Esophagus squamous epithelium (tissue), 5 donors: ENCODE results near the gene CACTIN. TPM values are rescaled to one million over a fixed set of nuclear protein-coding genes. Genes with fewer than 3 reads are reported as not detected.

Experiments
- DNase-seq: peaks from one replicate; lab custom pipeline; 2025; lab: John Stamatoyannopoulos, UW
- H3K27ac ChIP-seq, 4 donors: fragments of 200-600 bp; sonication (generic); one replicate each; pipeline ENCODE4 v1.5.1; 2016 to 2019; ENCODE audit warnings: mild to moderate bottlenecking in 1 of 4
- H3K27me3 ChIP-seq, 4 donors: fragments of 200-600 bp; sonication (generic); 1 replicate in 3 of 4; 2 replicates in 1 of 4; pipeline versions ENCODE4 v1.5.1 to v1.6.0; 2017 to 2021; ENCODE audit warnings: antibody characterized with exemption in 1 of 4
- H3K36me3 ChIP-seq, 3 donors: fragments of 200-600 bp; sonication (generic); one replicate each; pipeline ENCODE4 v1.5.1; 2016 to 2019
- H3K4me1 ChIP-seq, 3 donors: fragments of 200-600 bp; sonication (generic); one replicate each; pipeline ENCODE4 v1.5.1; 2017 to 2019
- H3K4me3 ChIP-seq, 4 donors: fragments of 200-600 bp; sonication (generic); 1 replicate in 3 of 4; 2 replicates in 1 of 4; pipeline ENCODE4 v1.5.1; 2016 to 2019; ENCODE audit warnings: mild to moderate bottlenecking in 2 of 4, moderate library complexity in 1 of 4
- H3K9me3 ChIP-seq, 3 donors: fragments of 200-600 bp; sonication (generic); one replicate each; pipeline ENCODE4 v1.5.1; 2016 to 2019
- POLR2A ChIP-seq, 4 donors: fragments of 450-650 bp; IDR thresholded peaks; one replicate each; pipeline ENCODE4 v1.6.1; 2017; ENCODE audit warnings: antibody characterized with exemption in 4 of 4, mild to moderate bottlenecking in 4 of 4, moderate library complexity in 3 of 4
- WGBS, 2 donors: methylation state at CpG; one replicate each; pipeline ENCODE4 v1.1.5; 2018; 5-methylcytosine and 5-hydroxymethylcytosine counted together
- intact Hi-C: fragments of 100-400 bp; cut with DNase I; formaldehyde crosslinking; loops from one replicate; pipeline ENCODE4 v1.15.0; 2022
- total RNA-seq, 4 donors: library from RNA; depleted of rRNA; stranded (reverse); fragments of >200 nt; gene quantifications; one replicate each; pipeline ENCODE4 v1.1.0, GENCODE V29; 2016
- TF ChIP-seq, protein P1 (sequence below), 6 experiments: fragments of 450-650 bp in 4 of 6; fragments of 200-600 bp in 2 of 6; sonication (generic) in 2 of 6; IDR thresholded peaks; one replicate each; pipeline ENCODE4 v1.5.1; 2016 to 2019; ENCODE audit warnings: antibody characterized with exemption in 6 of 6, mild to moderate bottlenecking in 4 of 6, moderate library complexity in 4 of 6
- donor health status: DM: yes; HTN: yes; CAD: no.

The CACTIN gene
- total RNA-seq, 4 donors from 2014 or later, result 15.9 to 26.7 (median 21.3) TPM

DNA sequence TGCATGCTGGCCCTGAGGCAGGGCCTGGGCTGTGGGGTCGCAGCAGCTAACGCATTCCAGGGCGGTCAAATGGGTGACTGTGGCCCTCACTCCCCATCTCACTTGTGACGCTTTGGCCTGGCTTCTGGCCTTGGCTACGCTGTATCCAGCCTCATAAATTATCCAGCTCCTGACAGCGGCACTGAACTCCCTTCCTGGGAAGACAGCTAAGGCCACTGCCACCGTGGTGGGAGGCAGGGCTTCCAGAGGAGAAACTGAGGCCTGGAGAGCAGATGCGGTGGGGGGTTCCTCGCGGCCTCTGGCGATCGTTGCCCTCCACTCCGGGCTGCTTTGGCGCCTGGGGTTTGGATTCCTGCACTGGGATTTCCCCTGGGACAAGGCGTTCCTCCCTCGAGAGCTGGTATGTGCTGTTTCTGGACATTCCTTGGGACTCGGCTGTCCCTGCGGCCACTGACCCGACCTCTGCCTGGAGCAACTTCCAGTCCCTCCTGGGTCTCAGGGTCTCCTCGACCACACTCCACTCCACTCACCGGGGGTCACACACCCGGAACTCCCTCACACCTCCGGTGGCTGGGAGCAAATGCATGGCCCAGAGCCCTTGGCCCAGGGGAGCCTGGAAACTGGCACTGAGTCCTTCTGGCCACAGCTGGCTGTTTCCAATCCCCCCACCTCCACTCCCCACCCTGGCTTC, 23.3 kb downstream of the CACTIN start:
- WGBS, 2 donors, result 67 to 80% methylated on average over 3 to 10 of the region's 23 CpGs

DNA sequence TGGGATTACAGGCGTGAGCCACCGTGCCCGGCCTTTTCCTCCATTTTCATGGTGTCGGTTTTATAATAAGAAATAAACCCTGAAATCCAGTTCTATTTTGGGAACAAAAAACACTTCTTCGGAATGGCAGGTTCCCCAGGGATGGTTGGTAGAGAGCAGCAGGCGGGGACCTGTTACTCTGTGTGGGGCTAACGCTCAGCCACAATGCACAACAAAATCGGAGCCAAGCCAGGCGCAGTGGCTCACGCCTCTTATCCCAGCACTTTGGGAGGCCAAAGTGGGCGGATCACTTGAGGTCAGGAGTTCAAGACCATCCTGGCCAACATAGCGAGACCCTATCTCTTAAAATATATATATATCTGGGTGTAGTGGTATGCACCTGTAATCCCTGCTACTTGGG, 25.6 kb downstream of the CACTIN start:
- H3K27me3 ChIP-seq, result peaks cover 0 to 18% (median 0%) of the 10 kb centered on the region in 4 donors
- no peak overlapping the region for H3K4me3 ChIP-seq
- TF ChIP-seq, protein P1, sequence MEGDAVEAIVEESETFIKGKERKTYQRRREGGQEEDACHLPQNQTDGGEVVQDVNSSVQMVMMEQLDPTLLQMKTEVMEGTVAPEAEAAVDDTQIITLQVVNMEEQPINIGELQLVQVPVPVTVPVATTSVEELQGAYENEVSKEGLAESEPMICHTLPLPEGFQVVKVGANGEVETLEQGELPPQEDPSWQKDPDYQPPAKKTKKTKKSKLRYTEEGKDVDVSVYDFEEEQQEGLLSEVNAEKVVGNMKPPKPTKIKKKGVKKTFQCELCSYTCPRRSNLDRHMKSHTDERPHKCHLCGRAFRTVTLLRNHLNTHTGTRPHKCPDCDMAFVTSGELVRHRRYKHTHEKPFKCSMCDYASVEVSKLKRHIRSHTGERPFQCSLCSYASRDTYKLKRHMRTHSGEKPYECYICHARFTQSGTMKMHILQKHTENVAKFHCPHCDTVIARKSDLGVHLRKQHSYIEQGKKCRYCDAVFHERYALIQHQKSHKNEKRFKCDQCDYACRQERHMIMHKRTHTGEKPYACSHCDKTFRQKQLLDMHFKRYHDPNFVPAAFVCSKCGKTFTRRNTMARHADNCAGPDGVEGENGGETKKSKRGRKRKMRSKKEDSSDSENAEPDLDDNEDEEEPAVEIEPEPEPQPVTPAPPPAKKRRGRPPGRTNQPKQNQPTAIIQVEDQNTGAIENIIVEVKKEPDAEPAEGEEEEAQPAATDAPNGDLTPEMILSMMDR (IDR thresholded peaks at IDR 0.05), result no peak
- no peak for TF ChIP-seq POLR2A (IDR thresholded peaks at IDR 0.05)
- WGBS, 2 donors, result 73 to 83% methylated on average over 5 to 11 of the region's 12 CpGs
- intact Hi-C loops, result no loop called here
- H3K9me3 ChIP-seq, result no peaks in the 10 kb centered on the region
- no peak for DNase-seq
- H3K4me1 ChIP-seq, result peaks cover 0 to 30% (median 12%) of the 10 kb centered on the region in 3 donors
- H3K36me3 ChIP-seq, result peaks cover 0 to 9% (median 0%) of the 10 kb centered on the region in 3 donors
- no peak overlapping the region for H3K27ac ChIP-seq

More for the DNA sequence above, 23.3 kb downstream of the CACTIN start:
- no peak for TF ChIP-seq POLR2A (IDR thresholded peaks at IDR 0.05)
- TF ChIP-seq, protein P1 (IDR thresholded peaks at IDR 0.05), result no peak
- Histone ChIP-seq H3K36me3 (peaks cover 0 to 9% (median 0%) of the 10 kb centered on the region in 3 donors), H3K4me3 (peak overlapping the region in 1 of 4 donors; percentile 28), H3K27ac (peak overlapping the region; percentile 59 to 89 (median 74)), H3K27me3 (peaks cover 0 to 35% (median 0%) of the 10 kb centered on the region in 4 donors), H3K9me3 (no peaks in the 10 kb centered on the region), H3K4me1 (peaks cover 0 to 53% (median 28%) of the 10 kb centered on the region in 3 donors)
- no peak for DNase-seq
- intact Hi-C loops, result no loop called here

DNA sequence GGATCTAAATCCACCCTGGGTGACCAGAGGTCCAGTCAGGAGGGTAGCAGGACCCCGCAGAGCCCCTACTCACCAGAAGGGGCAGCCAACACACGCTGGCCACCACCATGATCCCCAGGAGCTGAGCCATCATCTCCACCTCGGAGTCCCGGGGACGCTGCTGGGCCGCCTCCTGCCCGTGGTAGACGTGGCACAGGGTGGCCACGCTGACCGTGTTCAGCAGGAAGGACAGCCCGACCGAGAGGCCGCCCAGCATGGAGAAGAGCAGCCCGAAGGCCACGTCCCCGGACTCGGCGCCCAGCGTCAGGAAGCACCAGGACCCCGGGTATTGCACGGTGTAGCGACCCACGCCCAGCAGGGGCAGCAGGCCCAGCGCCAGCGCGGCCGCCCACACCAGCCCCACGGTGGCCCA, 26.8 kb downstream of the CACTIN start:
- H3K27ac ChIP-seq, result no peak overlapping the region
- H3K9me3 ChIP-seq, result no peaks in the 10 kb centered on the region
- DNase-seq, result no peak
- peaks cover 0 to 12% (median 0%) of the 10 kb centered on the region in 4 donors for H3K27me3 ChIP-seq
- no peak for TF ChIP-seq POLR2A (IDR thresholded peaks at IDR 0.05)
- TF ChIP-seq, protein P1 (IDR thresholded peaks at IDR 0.05), result no peak
- H3K4me3 ChIP-seq, result no peak overlapping the region
- peaks cover 0 to 9% (median 0%) of the 10 kb centered on the region in 3 donors for H3K36me3 ChIP-seq
- peaks cover 0 to 19% (median 3%) of the 10 kb centered on the region in 3 donors for H3K4me1 ChIP-seq
- 92% methylated on average over 7 of the region's 28 CpGs; no CpG with 5 or more reads in 1 of the 2 donors for WGBS, 2 donors
- intact Hi-C loops, result no loop called here

DNA sequence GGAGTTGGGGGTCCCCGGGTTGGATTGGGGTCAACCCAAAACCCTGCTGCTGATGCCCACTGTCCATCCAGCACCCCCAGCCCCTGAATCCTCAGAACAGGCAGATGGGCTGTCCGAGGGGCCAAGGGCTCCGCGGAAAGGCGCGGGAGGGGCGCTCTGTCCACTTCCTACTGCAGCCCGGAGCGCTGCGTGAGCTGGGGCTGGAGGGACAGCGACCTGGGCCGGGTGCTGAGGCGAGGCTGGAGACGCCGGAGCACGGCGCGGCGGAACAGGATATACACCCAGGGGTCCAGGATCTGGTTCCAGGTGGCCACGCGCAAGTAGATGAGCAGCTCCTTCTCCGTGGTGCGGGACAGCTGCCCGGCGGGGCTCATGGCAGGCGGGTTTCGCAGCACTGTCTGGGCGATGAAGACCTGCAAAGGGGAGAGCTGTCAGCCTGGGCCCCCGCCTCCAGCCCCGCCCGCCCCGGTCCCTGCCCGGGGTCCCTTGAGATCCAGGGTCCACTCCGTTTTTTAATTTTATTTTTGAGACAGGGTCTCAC, 31.0 kb downstream of the CACTIN start:
- WGBS, 2 donors, result 75 to 77% methylated on average over 7 to 15 of the region's 34 CpGs
- H3K27me3 ChIP-seq, result peaks cover 0 to 8% (median 0%) of the 10 kb centered on the region in 4 donors
- TF ChIP-seq, protein P1 (IDR thresholded peaks at IDR 0.05), result no peak
- TF ChIP-seq POLR2A (IDR thresholded peaks at IDR 0.05), result no peak
- H3K4me1 ChIP-seq, result no peaks in the 10 kb centered on the region
- H3K27ac ChIP-seq, result no peak overlapping the region
- no peak overlapping the region for H3K4me3 ChIP-seq
- H3K9me3 ChIP-seq, result peaks cover 0 to 4% (median 0%) of the 10 kb centered on the region in 3 donors
- peaks cover 0 to 9% (median 0%) of the 10 kb centered on the region in 3 donors for H3K36me3 ChIP-seq
- DNase-seq, result no peak
- intact Hi-C loops, result no loop called here

DNA sequence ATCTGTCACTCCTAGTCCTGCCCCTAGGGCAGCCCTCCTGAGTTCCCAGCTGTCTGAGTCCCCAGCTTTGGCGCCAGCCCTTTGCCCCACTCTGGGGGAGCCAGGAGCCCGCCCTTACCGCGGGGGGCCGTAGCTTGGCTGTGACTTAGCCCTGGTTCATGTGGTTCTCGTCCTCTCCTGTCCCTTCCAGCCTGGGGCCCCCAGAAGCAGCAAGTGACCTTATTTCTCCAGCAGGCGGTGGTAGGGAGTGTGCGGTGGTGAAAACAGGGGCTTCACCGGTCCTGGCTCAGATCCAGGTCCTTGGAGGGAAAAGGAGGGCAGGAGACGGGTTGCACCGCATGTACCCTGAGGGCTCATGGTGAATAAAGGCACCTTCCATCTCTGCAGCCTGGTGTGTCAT, 33.4 kb downstream of the CACTIN start:
- DNase-seq, result no peak
- no peak for TF ChIP-seq POLR2A (IDR thresholded peaks at IDR 0.05)
- TF ChIP-seq, protein P1 (IDR thresholded peaks at IDR 0.05), result no peak

More for the DNA sequence above, 33.4 kb downstream of the CACTIN start:
- Histone ChIP-seq H3K4me1 (no peaks in the 10 kb centered on the region), H3K36me3 (no peaks in the 10 kb centered on the region), H3K9me3 (peaks cover 0 to 4% (median 0%) of the 10 kb centered on the region in 3 donors), H3K4me3 (no peak overlapping the region), H3K27ac (peak overlapping the region in 1 of 4 donors; percentile 5), H3K27me3 (peaks cover 0 to 8% (median 0%) of the 10 kb centered on the region in 4 donors)
- intact Hi-C loops, result no loop called here
- 32% methylated on average over 4 of the region's 11 CpGs; no CpG with 5 or more reads in 1 of the 2 donors for WGBS, 2 donors
